SU-DHL-6 (cell line): ENCODE data around the gene SMTN.

Experiments
- H2AFZ ChIP-seq: fragments of 200-600 bp; sonication (generic); 2 replicates; pipeline ENCODE4 v1.6.1; 2014; ENCODE audit warnings: low read depth, mild to moderate bottlenecking, moderate library complexity, mixed read lengths, antibody characterized with exemption, low read length; ENCODE audit not compliant: severe bottlenecking
- H3F3A ChIP-seq: fragments of 200-600 bp; shearing (Covaris generic); 2 replicates; pipeline ENCODE4 v1.6.0; 2016; ENCODE audit warnings: antibody characterized with exemption, mild to moderate bottlenecking; ENCODE audit not compliant: insufficient read depth
- H3K27ac ChIP-seq: fragments of 200-600 bp; sonication (generic); 2 replicates; pipeline ENCODE4 v1.5.1; 2016; ENCODE audit warnings: low read depth, mild to moderate bottlenecking, low read length, moderate library complexity, mixed read lengths
- H3K27me3 ChIP-seq: fragments of 200-600 bp; sonication (generic), shearing (Covaris generic); 2 replicates; pipeline ENCODE4 v1.6.0; 2014; ENCODE audit warnings: mild to moderate bottlenecking, low read length
- H3K36me3 ChIP-seq: fragments of 200-600 bp; sonication (generic); 2 replicates; pipeline ENCODE4 v1.6.1; 2014; ENCODE audit warnings: mild to moderate bottlenecking, low read length, mixed read lengths
- H3K4me2 ChIP-seq: fragments of 300-600, 200-600 bp; shearing (Covaris generic), sonication (generic); 2 replicates; pipeline ENCODE4 v1.6.0; 2014; ENCODE audit warnings: low read length, low read depth, mild to moderate bottlenecking; ENCODE audit not compliant: poor library complexity, severe bottlenecking
- H3K4me3 ChIP-seq: fragments of 200-600 bp; sonication (generic); 2 replicates; pipeline ENCODE4 v1.5.1; 2014; ENCODE audit warnings: antibody characterized with exemption, low read length, mild to moderate bottlenecking, mixed read lengths; ENCODE audit not compliant: insufficient read depth, poor library complexity, severe bottlenecking
- H3K79me2 ChIP-seq: fragments of 200-600 bp; sonication (generic); 2 replicates; pipeline ENCODE4 v1.6.1; 2014; ENCODE audit warnings: mild to moderate bottlenecking, low read length, moderate library complexity; ENCODE audit not compliant: insufficient read depth
- H3K9ac ChIP-seq: fragments of 200-600 bp; sonication (generic); 2 replicates; pipeline ENCODE4 v1.7.0; 2014; ENCODE audit warnings: mild to moderate bottlenecking, low read length
- H3K9me2 ChIP-seq: fragments of 200-600 bp; sonication (generic); replicated peaks from 2 replicates; pipeline ENCODE4 v1.6.1; 2014; ENCODE audit warnings: low read length; ENCODE audit not compliant: insufficient read depth
- H3K9me3 ChIP-seq: fragments of 200-600 bp; sonication (generic); 2 replicates; pipeline ENCODE4 v1.6.1; 2014; ENCODE audit warnings: low read length, mixed read lengths; ENCODE audit not compliant: insufficient read depth
- H4K20me1 ChIP-seq: fragments of 200-600 bp; sonication (generic); 2 replicates; pipeline ENCODE4 v1.6.1; 2014; ENCODE audit warnings: low read depth, mild to moderate bottlenecking, antibody characterized with exemption, low read length, moderate library complexity, mixed read lengths
- EZH2phosphoT487 ChIP-seq: fragments of 200-600 bp; sonication (generic), shearing (Covaris generic); conservative IDR thresholded peaks from 2 replicates; pipeline ENCODE4 v1.6.1; 2018; ENCODE audit warnings: mild to moderate bottlenecking, antibody characterized with exemption, low read length, moderate library complexity, mixed read lengths
- TF ChIP-seq, protein P1 (sequence below): fragments of 200-600 bp; sonication (generic); IDR thresholded peaks from one replicate; pipeline ENCODE4 v1.5.1; 2017; ENCODE audit warnings: antibody characterized with exemption, mild to moderate bottlenecking, low read length, moderate library complexity; ENCODE audit not compliant: insufficient read depth, poor library complexity, severe bottlenecking

The SMTN gene

GRCh38 chr22:31099386-31099785, 18.3 kb downstream of the SMTN start:
- Histone ChIP-seq H3K36me3 (no peaks in the 10 kb centered on the region), H3K4me2 (no peak overlapping the region), H4K20me1 (no peaks in the 10 kb centered on the region), H3F3A (no peaks in the 10 kb centered on the region), H2AFZ (no peak overlapping the region), H3K27me3 (no peaks in the 10 kb centered on the region), H3K9me3 (no peaks in the 10 kb centered on the region), H3K9ac (no peak overlapping the region), H3K27ac (no peak overlapping the region), H3K4me3 (no peak overlapping the region), H3K79me2 (no peaks in the 10 kb centered on the region), H3K9me2 (no peaks in the 10 kb centered on the region)
- TF ChIP-seq EZH2phosphoT487: no peak
- TF ChIP-seq, protein P1, sequence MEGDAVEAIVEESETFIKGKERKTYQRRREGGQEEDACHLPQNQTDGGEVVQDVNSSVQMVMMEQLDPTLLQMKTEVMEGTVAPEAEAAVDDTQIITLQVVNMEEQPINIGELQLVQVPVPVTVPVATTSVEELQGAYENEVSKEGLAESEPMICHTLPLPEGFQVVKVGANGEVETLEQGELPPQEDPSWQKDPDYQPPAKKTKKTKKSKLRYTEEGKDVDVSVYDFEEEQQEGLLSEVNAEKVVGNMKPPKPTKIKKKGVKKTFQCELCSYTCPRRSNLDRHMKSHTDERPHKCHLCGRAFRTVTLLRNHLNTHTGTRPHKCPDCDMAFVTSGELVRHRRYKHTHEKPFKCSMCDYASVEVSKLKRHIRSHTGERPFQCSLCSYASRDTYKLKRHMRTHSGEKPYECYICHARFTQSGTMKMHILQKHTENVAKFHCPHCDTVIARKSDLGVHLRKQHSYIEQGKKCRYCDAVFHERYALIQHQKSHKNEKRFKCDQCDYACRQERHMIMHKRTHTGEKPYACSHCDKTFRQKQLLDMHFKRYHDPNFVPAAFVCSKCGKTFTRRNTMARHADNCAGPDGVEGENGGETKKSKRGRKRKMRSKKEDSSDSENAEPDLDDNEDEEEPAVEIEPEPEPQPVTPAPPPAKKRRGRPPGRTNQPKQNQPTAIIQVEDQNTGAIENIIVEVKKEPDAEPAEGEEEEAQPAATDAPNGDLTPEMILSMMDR: no peak

GRCh38 chr22:31099841-31100761, 19.0 kb downstream of the SMTN start:
- Histone ChIP-seq H3K36me3 (no peaks in the 10 kb centered on the region), H3K9me2 (no peaks in the 10 kb centered on the region), H3K27me3 (no peaks in the 10 kb centered on the region), H4K20me1 (no peaks in the 10 kb centered on the region), H3K9me3 (no peaks in the 10 kb centered on the region), H3K27ac (no peak overlapping the region), H2AFZ (no peak overlapping the region), H3K79me2 (no peaks in the 10 kb centered on the region), H3F3A (no peaks in the 10 kb centered on the region), H3K4me3 (no peak overlapping the region), H3K9ac (no peak overlapping the region), H3K4me2 (no peak overlapping the region)
- TF ChIP-seq EZH2phosphoT487: no peak
- TF ChIP-seq, protein P1: no peak

GRCh38 chr22:31100762-31101525, 19.8 kb downstream of the SMTN start:
- Histone ChIP-seq H3K79me2 (no peaks in the 10 kb centered on the region), H3K4me3 (no peak overlapping the region), H2AFZ (no peak overlapping the region), H3K9me2 (no peaks in the 10 kb centered on the region), H3K27ac (no peak overlapping the region), H3K36me3 (no peaks in the 10 kb centered on the region), H3K9ac (no peak overlapping the region), H3K27me3 (no peaks in the 10 kb centered on the region), H3K4me2 (no peak overlapping the region), H3F3A (no peaks in the 10 kb centered on the region), H4K20me1 (no peaks in the 10 kb centered on the region), H3K9me3 (no peaks in the 10 kb centered on the region)
- TF ChIP-seq, protein P1: no peak
- TF ChIP-seq EZH2phosphoT487: no peak
